HK-2 (cell line): ENCODE measurements around the gene STAMBPL1.
"Not testable (repeated sequence)": the region's sequence is repeated elsewhere in the genome, so short reads cannot be mapped to it uniquely, and the experiment has no call there.

ENCODE experiments used
- DNase-seq: peaks from one replicate; pipeline ENCODE4 v3.0.0-alpha.2; 2018; ENCODE audit not compliant: unreplicated experiment

STAMBPL1 gene

GRCh38 chr10:88857831-88858230 lies 22.2 kb upstream of the STAMBPL1 start:
- DNase-seq: no peak

GRCh38 chr10:88858491-88858890 lies 21.6 kb upstream of the STAMBPL1 start:
- no peak for DNase-seq

- DNase-seq: no peak
Measured at GRCh38 chr10:88861036-88861435, 19.0 kb upstream of the STAMBPL1 start.

GRCh38 chr10:88865281-88865876 lies 14.7 kb upstream of the STAMBPL1 start:
- DNase-seq: no peak

- no peak for DNase-seq
Measured at GRCh38 chr10:88866454-88866853, 13.6 kb upstream of the STAMBPL1 start.

- no peak for DNase-seq
Measured at GRCh38 chr10:88870089-88870488, 10.0 kb upstream of the STAMBPL1 start.

GRCh38 chr10:88873757-88874156 lies 6.3 kb upstream of the STAMBPL1 start:
- DNase-seq: no peak

GRCh38 chr10:88874281-88874680 lies 5.8 kb upstream of the STAMBPL1 start:
- no peak for DNase-seq

GRCh38 chr10:88875081-88875480 lies 5.0 kb upstream of the STAMBPL1 start:
- no peak for DNase-seq

GRCh38 chr10:88877298-88877697 lies 2.7 kb upstream of the STAMBPL1 start:
- DNase-seq: no peak

- DNase-seq: peak; percentile 88
Measured at GRCh38 chr10:88880282-88881076, 434 bp downstream of the STAMBPL1 start.

- no peak for DNase-seq
Measured at GRCh38 chr10:88881320-88881719, 1.3 kb downstream of the STAMBPL1 start.

GRCh38 chr10:88881922-88882645 lies 2.0 kb downstream of the STAMBPL1 start:
- no peak for DNase-seq

- not testable (repeated sequence) for DNase-seq
Measured at GRCh38 chr10:88882646-88883447, 2.8 kb downstream of the STAMBPL1 start.

- no peak for DNase-seq
Measured at GRCh38 chr10:88883448-88883809, 3.4 kb downstream of the STAMBPL1 start.

GRCh38 chr10:88886557-88886956 lies 6.5 kb downstream of the STAMBPL1 start:
- DNase-seq: no peak

GRCh38 chr10:88888810-88889445 lies 8.9 kb downstream of the STAMBPL1 start:
- no peak for DNase-seq

- DNase-seq: no peak
Measured at GRCh38 chr10:88889559-88890337, 9.7 kb downstream of the STAMBPL1 start.

- DNase-seq: no peak
Measured at GRCh38 chr10:88890681-88891381, 10.8 kb downstream of the STAMBPL1 start.
